GM06990 (cell line): ENCODE results near the gene ST6GALNAC3.
A peak's percentile ranks its signal among the peaks of the same experiment; 100 is the strongest.

Experiments
- DNase-seq: peaks from one replicate; pipeline ENCODE4 v3.0.0-alpha.2; 2011; ENCODE audit not compliant: insufficient read length; ENCODE audit errors: extremely low read depth
- H3K27me3 ChIP-seq: replicated peaks from 2 replicates; pipeline ENCODE4 v1.6.0; 2011; ENCODE audit warnings: low read length; ENCODE audit not compliant: control insufficient read depth, insufficient read depth
- H3K36me3 ChIP-seq: 2 replicates; pipeline ENCODE4 v1.5.1; 2011; ENCODE audit warnings: low read length; ENCODE audit not compliant: control insufficient read depth, insufficient read depth
- H3K4me3 ChIP-seq: replicated peaks from 2 replicates; pipeline ENCODE4 v1.5.1; 2011; ENCODE audit warnings: low read depth, mild to moderate bottlenecking, control low read depth, low read length
- TF ChIP-seq, protein P1 (sequence below): IDR thresholded peaks from 2 replicates; pipeline ENCODE4 v1.5.1; 2011; ENCODE audit warnings: low read length, control low read depth, mild to moderate bottlenecking, inconsistent platforms; ENCODE audit not compliant: insufficient read depth, poor library complexity, severe bottlenecking

Gene ST6GALNAC3

GRCh38 chr1:76317299-76317900 lies 242.9 kb downstream of the ST6GALNAC3 start:
- Histone ChIP-seq H3K27me3 (no peaks in the 10 kb centered on the region), H3K4me3 (no peak overlapping the region), H3K36me3 (no peaks in the 10 kb centered on the region)
- DNase-seq = no peak
- TF ChIP-seq, protein P1, sequence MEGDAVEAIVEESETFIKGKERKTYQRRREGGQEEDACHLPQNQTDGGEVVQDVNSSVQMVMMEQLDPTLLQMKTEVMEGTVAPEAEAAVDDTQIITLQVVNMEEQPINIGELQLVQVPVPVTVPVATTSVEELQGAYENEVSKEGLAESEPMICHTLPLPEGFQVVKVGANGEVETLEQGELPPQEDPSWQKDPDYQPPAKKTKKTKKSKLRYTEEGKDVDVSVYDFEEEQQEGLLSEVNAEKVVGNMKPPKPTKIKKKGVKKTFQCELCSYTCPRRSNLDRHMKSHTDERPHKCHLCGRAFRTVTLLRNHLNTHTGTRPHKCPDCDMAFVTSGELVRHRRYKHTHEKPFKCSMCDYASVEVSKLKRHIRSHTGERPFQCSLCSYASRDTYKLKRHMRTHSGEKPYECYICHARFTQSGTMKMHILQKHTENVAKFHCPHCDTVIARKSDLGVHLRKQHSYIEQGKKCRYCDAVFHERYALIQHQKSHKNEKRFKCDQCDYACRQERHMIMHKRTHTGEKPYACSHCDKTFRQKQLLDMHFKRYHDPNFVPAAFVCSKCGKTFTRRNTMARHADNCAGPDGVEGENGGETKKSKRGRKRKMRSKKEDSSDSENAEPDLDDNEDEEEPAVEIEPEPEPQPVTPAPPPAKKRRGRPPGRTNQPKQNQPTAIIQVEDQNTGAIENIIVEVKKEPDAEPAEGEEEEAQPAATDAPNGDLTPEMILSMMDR = no peak

DNA sequence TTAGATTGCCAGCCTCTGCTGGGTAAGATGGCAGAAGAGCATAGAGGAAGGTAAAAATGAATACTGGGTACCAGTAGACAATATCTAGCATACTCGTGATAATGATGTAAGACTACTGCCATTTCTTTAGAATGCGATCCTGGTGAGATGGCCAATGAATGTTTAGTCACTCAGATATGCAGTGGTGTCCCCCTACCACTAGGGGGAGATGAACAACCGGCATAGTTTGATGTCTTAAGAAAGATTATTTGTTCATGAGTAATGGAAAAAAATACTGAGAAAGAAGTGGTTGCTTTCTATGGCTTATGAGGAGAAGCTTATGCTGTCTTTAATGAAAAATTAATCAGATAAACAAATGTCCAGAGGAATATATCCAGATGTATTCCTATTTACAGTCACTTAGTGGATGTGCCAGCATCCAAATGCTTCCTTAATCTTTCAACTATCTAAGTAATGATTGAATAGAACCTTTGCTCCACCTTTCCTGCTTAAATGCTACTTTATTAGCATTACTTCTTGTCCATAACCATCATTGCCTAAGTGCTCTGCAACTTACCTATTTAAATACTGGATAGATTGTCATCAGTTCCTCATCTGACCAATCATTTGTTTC lies 256.6 kb downstream of the ST6GALNAC3 start:
- Histone ChIP-seq H3K4me3 (no peak overlapping the region), H3K27me3 (no peaks in the 10 kb centered on the region; the same call in 1 of the 2 replicates), H3K36me3 (no peaks in the 10 kb centered on the region)
- DNase-seq = peak; percentile 17
- TF ChIP-seq, protein P1 = peak; percentile 90

DNA sequence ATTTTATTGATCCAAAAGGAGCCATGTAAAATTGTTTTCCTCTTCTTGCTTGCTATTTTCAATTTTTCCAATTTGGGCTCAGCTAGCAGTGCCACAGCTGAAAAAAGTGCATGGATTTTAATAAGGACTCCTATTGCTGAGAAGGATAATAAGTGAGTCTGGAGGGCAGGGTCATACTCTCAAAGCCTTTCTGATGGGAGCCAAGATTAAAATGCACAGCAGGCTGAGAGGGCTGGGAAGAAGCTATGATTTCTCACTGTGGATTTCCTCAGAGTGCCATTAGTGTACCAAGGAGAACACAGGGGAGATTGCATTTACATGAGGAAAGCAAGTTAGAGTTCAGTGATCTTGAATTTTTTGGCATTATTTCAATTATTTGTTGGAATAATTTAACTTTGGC lies 261.3 kb downstream of the ST6GALNAC3 start:
- TF ChIP-seq, protein P1 = no peak
- DNase-seq = no peak
- no peaks in the 10 kb centered on the region for H3K36me3 ChIP-seq
- H3K4me3 ChIP-seq = no peak overlapping the region
- no peaks in the 10 kb centered on the region for H3K27me3 ChIP-seq

DNA sequence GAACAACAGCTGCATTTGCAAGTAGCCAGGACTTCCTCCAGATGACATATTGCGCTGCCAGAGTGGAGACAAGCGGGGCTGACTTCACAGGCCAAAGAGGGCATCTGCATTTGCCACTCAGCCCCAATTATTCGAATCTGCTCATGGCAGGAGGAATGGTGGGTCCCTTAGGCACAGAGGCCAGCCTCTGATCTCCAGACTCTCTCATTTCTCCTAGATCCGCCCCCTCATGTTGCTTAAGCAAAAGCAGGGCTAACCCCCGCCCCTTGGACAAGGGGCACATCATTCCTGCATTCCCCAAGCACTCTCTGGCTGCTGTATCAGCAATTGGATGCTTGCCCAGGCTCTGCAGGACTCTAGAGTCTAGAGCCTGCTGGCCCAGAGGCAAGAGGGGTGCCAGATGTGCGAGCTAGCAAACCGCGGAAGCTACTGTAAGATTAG lies 262.4 kb downstream of the ST6GALNAC3 start:
- H3K4me3 ChIP-seq = no peak overlapping the region
- no peaks in the 10 kb centered on the region for H3K36me3 ChIP-seq
- no peak for DNase-seq
- H3K27me3 ChIP-seq = no peaks in the 10 kb centered on the region
- TF ChIP-seq, protein P1 = no peak

DNA sequence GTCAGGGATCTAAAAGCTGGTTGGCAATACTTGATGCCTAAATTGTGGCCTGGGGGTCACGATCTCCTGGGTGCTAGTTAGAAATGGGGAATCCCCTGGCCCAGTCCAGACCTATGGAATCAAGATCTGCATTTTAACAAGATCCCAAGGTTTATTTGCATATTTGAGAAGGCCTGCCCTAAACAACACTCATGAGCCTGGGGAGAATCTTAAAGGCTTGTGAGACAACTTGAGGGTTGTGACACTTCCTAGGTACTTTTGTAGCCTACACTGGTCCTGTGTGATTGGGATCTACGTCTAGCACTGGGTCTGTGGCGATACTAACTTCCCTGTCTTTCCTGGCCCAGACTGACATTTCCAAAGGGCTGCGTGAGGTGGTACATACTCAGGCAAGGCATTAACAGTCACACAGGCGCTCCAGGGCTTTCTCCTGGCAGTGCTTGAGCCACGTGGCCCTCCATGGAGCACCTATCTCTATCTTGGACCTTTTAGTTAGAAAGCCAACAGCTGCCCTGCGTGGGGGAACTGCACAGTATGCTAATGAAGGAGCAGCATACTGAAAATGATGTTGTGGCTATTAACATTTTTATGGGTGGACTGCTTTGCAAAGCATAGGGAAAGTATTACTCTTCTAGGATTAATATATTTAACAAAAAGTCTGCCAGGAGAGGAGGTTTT lies 263.1 kb downstream of the ST6GALNAC3 start:
- DNase-seq = no peak
- TF ChIP-seq, protein P1 = no peak
- H3K36me3 ChIP-seq = no peaks in the 10 kb centered on the region

More for the DNA sequence above, 263.1 kb downstream of the ST6GALNAC3 start:
- H3K27me3 ChIP-seq = no peaks in the 10 kb centered on the region
- H3K4me3 ChIP-seq = no peak overlapping the region
